Calu3 (cell line): ENCODE data around the gene OPN1LW. TPM values are rescaled to one million over a fixed set of nuclear protein-coding genes. Genes with fewer than 3 reads are reported as not detected.

Experiments used
- BruUV-seq: library from RNA; stranded (reverse); fragments of 400-500 nt; replicated peaks from 2 replicates; lab custom pipeline; 2021; lab: Mats Ljungman, UMichigan
- CTCF ChIA-PET: fragments of 300-600 bp; sonication (Branson Sonifier 250); formaldehyde crosslinking; loops from one replicate; lab custom pipeline; 2022; ENCODE audit warnings: antibody characterized with exemption; lab: Charles Lee
- DNase-seq: peaks from one replicate; pipeline ENCODE4 v3.0.0; 2022
- H3K27ac Mint-ChIP-seq: one replicate; pipeline ENCODE4 v1.8.0; 2022; ENCODE audit warnings: mixed read lengths; ENCODE audit not compliant: unreplicated experiment
- H3K27me3 Mint-ChIP-seq: one replicate; pipeline ENCODE4 v1.8.0; 2022; ENCODE audit warnings: mixed read lengths; ENCODE audit not compliant: unreplicated experiment
- H3K36me3 Mint-ChIP-seq: one replicate; pipeline ENCODE4 v1.8.0; 2022; ENCODE audit warnings: mild to moderate bottlenecking, moderate library complexity, mixed read lengths; ENCODE audit not compliant: insufficient read depth, unreplicated experiment
- H3K4me1 Mint-ChIP-seq: one replicate; pipeline ENCODE4 v1.8.0; 2022; ENCODE audit warnings: mild to moderate bottlenecking, low read depth, mixed read lengths; ENCODE audit not compliant: unreplicated experiment
- H3K4me3 Mint-ChIP-seq: one replicate; pipeline ENCODE4 v1.8.0; 2022; ENCODE audit warnings: mild to moderate bottlenecking, low read depth, moderate library complexity, mixed read lengths; ENCODE audit not compliant: unreplicated experiment
- H3K9me3 Mint-ChIP-seq: one replicate; pipeline ENCODE4 v1.8.0; 2022; ENCODE audit warnings: low read depth, mixed read lengths; ENCODE audit not compliant: unreplicated experiment
- CTCF ChIP-seq: fragments of 200-600 bp; IDR thresholded peaks from one replicate; pipeline ENCODE4 v1.8.0; 2022; ENCODE audit warnings: antibody characterized with exemption; ENCODE audit not compliant: unreplicated experiment
- intact Hi-C: fragments of 100-400 bp; cut with micrococcal nuclease; formaldehyde crosslinking; loops from one replicate; pipeline ENCODE4 v1.10.0; 2022; ENCODE audit not compliant: unreplicated experiment
- total RNA-seq: library from RNA; stranded (reverse); gene quantifications from 2 replicates; pipeline ENCODE4 v1.2.3, GENCODE V29; 2022

Gene OPN1LW
- total RNA-seq, 1 experiment from 2014 or later, result not detected

GRCh38 chrX:154125391-154126040 is 18.5 kb upstream of the OPN1LW start:
- BruUV-seq, result no TSS peak
- Mint-ChIP-seq H3K9me3 (no peaks in the 10 kb centered on the region), H3K27ac (no peak overlapping the region), H3K4me1 (peaks cover 28% of the 10 kb centered on the region), H3K36me3 (peaks cover 18% of the 10 kb centered on the region), H3K4me3 (no peak overlapping the region), H3K27me3 (no peaks in the 10 kb centered on the region)
- intact Hi-C loops, result no loop called here
- CTCF ChIA-PET, result no interaction called here
- no peak for TF ChIP-seq CTCF
- no peak for DNase-seq

DNA sequence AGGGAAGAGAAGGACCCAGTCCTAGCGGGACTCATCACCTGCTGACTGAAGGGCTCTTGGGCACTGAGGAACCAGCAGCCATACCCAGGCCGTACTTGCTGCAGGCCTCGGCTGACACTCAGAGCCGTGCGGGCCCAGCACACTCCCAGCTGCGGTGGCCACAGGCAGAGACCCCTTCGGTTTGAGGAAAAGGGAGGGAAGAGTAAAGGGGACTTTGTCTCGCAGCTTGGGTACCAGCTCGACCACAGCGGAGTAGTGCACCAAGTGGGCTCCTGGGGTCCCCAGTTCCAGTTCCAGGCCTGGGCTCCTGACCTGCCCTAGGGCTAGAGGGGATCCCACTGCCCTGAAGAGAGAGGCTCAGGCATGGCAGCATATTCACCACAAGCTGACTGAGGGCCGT is 17.9 kb upstream of the OPN1LW start:
- Mint-ChIP-seq H3K4me1 (peaks cover 25% of the 10 kb centered on the region), H3K36me3 (peaks cover 18% of the 10 kb centered on the region), H3K9me3 (no peaks in the 10 kb centered on the region), H3K27ac (no peak overlapping the region), H3K4me3 (no peak overlapping the region), H3K27me3 (no peaks in the 10 kb centered on the region)
- no TSS peak for BruUV-seq
- DNase-seq, result no peak
- CTCF ChIA-PET, result no interaction called here
- intact Hi-C loops, result no loop called here
- TF ChIP-seq CTCF, result no peak

DNA sequence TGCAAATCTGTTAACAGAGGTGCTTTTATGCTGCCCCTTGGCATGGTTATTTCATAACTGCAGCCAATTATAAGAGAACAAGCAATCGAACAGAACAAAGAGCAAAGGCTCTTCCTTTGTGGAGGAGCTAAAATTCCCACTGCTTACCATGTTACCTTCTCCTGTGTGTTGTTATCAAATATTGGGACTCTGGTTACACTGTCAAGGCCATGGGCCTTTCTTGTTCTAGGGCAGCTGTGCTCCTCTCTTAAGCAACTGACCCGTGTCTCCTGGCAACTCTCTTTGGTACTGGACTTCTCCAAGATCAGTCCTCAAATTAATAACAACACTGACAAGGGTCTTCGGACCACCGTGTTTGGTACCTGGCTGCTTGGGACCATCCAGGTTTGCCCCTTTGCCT is 12.1 kb upstream of the OPN1LW start:
- CTCF ChIA-PET, result interaction anchor here (0.7 kb wide), 1 partner anchor 23 kb away, joined by 3 read pairs; no protein-coding TSS in a partner anchor
- DNase-seq, result no peak
- Mint-ChIP-seq H3K9me3 (no peaks in the 10 kb centered on the region), H3K4me1 (peaks cover 11% of the 10 kb centered on the region), H3K27me3 (no peaks in the 10 kb centered on the region), H3K4me3 (no peak overlapping the region), H3K27ac (no peak overlapping the region), H3K36me3 (peaks cover 5% of the 10 kb centered on the region)
- TF ChIP-seq CTCF, result no peak
- intact Hi-C loops, result no loop called here
- no TSS peak for BruUV-seq

DNA sequence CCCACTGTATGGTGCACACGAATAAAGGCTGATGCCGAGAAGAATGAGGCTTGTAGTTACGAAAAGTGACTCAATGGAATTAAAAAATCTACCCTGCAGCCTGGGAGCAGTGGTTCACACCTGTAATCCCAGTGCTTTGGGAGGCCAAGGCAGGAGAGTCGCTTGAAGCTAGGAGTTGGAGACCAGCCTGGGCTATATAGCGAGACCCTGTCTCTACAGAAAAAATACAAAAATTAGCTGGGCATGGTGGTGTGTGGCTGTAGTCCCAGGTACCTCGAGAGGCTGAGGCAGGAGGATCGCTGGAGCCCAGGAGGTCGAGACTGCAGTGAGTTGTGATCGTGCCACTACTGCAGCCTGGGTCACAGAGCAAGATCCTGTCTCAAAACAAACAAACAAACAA is 11.7 kb upstream of the OPN1LW start:
- H3K4me1 Mint-ChIP-seq, result peaks cover 11% of the 10 kb centered on the region
- TF ChIP-seq CTCF, result no peak
- CTCF ChIA-PET, result no interaction called here
- H3K27me3 Mint-ChIP-seq, result no peaks in the 10 kb centered on the region
- no peak for DNase-seq
- H3K27ac Mint-ChIP-seq, result no peak overlapping the region
- intact Hi-C loops, result no loop called here
- no peaks in the 10 kb centered on the region for H3K9me3 Mint-ChIP-seq
- H3K36me3 Mint-ChIP-seq, result peaks cover 5% of the 10 kb centered on the region
- BruUV-seq, result no TSS peak
- H3K4me3 Mint-ChIP-seq, result no peak overlapping the region
